Measurements from ENCODE around the gene FAM83C.

FAM83C gene

GRCh38 chr20:35284992-35285805 lies 7.0 kb downstream of the FAM83C start:
- FAIRE-seq (peak; percentile 38), DNase-seq (ENCODE audit: insufficient read length, low spot score) (no peak)
- TF ChIP-seq SPI1 (IDR thresholded peaks at IDR 0.05; ENCODE audit: low read depth, low read length) (no peak), POLR2AphosphoS5 (IDR thresholded peaks at IDR 0.05; ENCODE audit: low read depth, low read length) (no peak), PAX5 (IDR thresholded peaks at IDR 0.05; ENCODE audit: insufficient read depth, low read length, severe bottlenecking) (no peak), TAF1 (IDR thresholded peaks at IDR 0.05; ENCODE audit: low read depth, low read length) (no peak), POU2F2 (IDR thresholded peaks at IDR 0.05; ENCODE audit: low read depth, low read length) (no peak), POLR2A (IDR thresholded peaks at IDR 0.05; ENCODE audit: low read depth, low read length) (no peak)

GRCh38 chr20:35284267-35284991 lies 7.8 kb downstream of the FAM83C start, which contains the start of gene EIF6:
EIF6 (minus strand) TSS chr20:35284772; CDS start chr20:35284487, 285 bp downstream.
- peak; percentile 68 for FAIRE-seq

GRCh38 chr20:35283441-35284266 lies 8.6 kb downstream of the FAM83C start:
- DNase-seq (ENCODE audit: insufficient read length, low spot score) (no peak), FAIRE-seq (peak; percentile 31)
- TF ChIP-seq PAX5 (IDR thresholded peaks at IDR 0.05; ENCODE audit: insufficient read depth, low read length, severe bottlenecking) = no peak
- TF ChIP-seq POU2F2 (IDR thresholded peaks at IDR 0.05; ENCODE audit: low read depth, low read length) = no peak
- no peak for TF ChIP-seq SPI1 (IDR thresholded peaks at IDR 0.05; ENCODE audit: low read depth, low read length)
- no peak for TF ChIP-seq TAF1 (IDR thresholded peaks at IDR 0.05; ENCODE audit: low read depth, low read length)
- no peak for TF ChIP-seq POLR2AphosphoS5 (IDR thresholded peaks at IDR 0.05; ENCODE audit: low read depth, low read length)
- no peak for TF ChIP-seq POLR2A (IDR thresholded peaks at IDR 0.05; ENCODE audit: low read depth, low read length)

More at GRCh38 chr20:35284267-35284991, 7.8 kb downstream of the FAM83C start, which contains the start of gene EIF6:
- DNase-seq (ENCODE audit: insufficient read length, low spot score) = peak; percentile 94
- TF ChIP-seq TAF1 (IDR thresholded peaks at IDR 0.05; ENCODE audit: low read depth, low read length) (peak; percentile 79; the same call in 1 of the 2 replicates), POU2F2 (IDR thresholded peaks at IDR 0.05; ENCODE audit: low read depth, low read length) (peak; percentile 34; the same call in 1 of the 2 replicates), PAX5 (IDR thresholded peaks at IDR 0.05; ENCODE audit: insufficient read depth, low read length, severe bottlenecking) (no peak), POLR2AphosphoS5 (IDR thresholded peaks at IDR 0.05; ENCODE audit: low read depth, low read length) (peak; percentile 84), POLR2A (IDR thresholded peaks at IDR 0.05; ENCODE audit: low read depth, low read length) (peak; percentile 85), SPI1 (IDR thresholded peaks at IDR 0.05; ENCODE audit: low read depth, low read length) (peak; percentile 60)

- TF ChIP-seq POU2F2 (IDR thresholded peaks at IDR 0.05; ENCODE audit: low read depth, low read length) (no peak), POLR2AphosphoS5 (IDR thresholded peaks at IDR 0.05; ENCODE audit: low read depth, low read length) (no peak), POLR2A (IDR thresholded peaks at IDR 0.05; ENCODE audit: low read depth, low read length) (no peak), TAF1 (IDR thresholded peaks at IDR 0.05; ENCODE audit: low read depth, low read length) (no peak), SPI1 (IDR thresholded peaks at IDR 0.05; ENCODE audit: low read depth, low read length) (no peak), PAX5 (IDR thresholded peaks at IDR 0.05; ENCODE audit: insufficient read depth, low read length, severe bottlenecking) (no peak)
- DNase-seq (ENCODE audit: insufficient read length, low spot score) = no peak
- no peak for FAIRE-seq
These were observed 10.6 kb downstream of the FAM83C start for GRCh38 chr20:35281506-35282101.

- TF ChIP-seq TAF1 (IDR thresholded peaks at IDR 0.05; ENCODE audit: low read depth, low read length) (no peak), POLR2A (IDR thresholded peaks at IDR 0.05; ENCODE audit: low read depth, low read length) (no peak), POLR2AphosphoS5 (IDR thresholded peaks at IDR 0.05; ENCODE audit: low read depth, low read length) (peak; percentile 18; the same call in 1 of the 2 replicates)
- FAIRE-seq = no peak
- DNase-seq (ENCODE audit: insufficient read length, low spot score) = no peak
These were observed 11.7 kb downstream of the FAM83C start for GRCh38 chr20:35280523-35280922.

- TF ChIP-seq POLR2A (IDR thresholded peaks at IDR 0.05; ENCODE audit: low read depth, low read length) (0 out of 2 replicates have a peak, but pooled peaks have one; percentile 28), PAX5 (IDR thresholded peaks at IDR 0.05; ENCODE audit: insufficient read depth, low read length, severe bottlenecking) (no peak)
- FAIRE-seq (no peak), DNase-seq (ENCODE audit: insufficient read length, low spot score) (no peak)
These were observed 12.6 kb downstream of the FAM83C start for GRCh38 chr20:35279533-35280174.

GRCh38 chr20:35279040-35279439 lies 13.2 kb downstream of the FAM83C start:
- DNase-seq (ENCODE audit: insufficient read length, low spot score) (no peak), FAIRE-seq (no peak)

More at GRCh38 chr20:35279040-35279439, 13.2 kb downstream of the FAM83C start:
- TF ChIP-seq POLR2A (IDR thresholded peaks at IDR 0.05; ENCODE audit: low read depth, low read length) (no peak), TAF1 (IDR thresholded peaks at IDR 0.05; ENCODE audit: low read depth, low read length) (no peak), POLR2AphosphoS5 (IDR thresholded peaks at IDR 0.05; ENCODE audit: low read depth, low read length) (no peak), PAX5 (IDR thresholded peaks at IDR 0.05; ENCODE audit: insufficient read depth, low read length, severe bottlenecking) (no peak), SPI1 (IDR thresholded peaks at IDR 0.05; ENCODE audit: low read depth, low read length) (no peak)
